Measurements from ENCODE around the gene ITPK1.

- TF ChIP-seq POLR2AphosphoS5 (IDR thresholded peaks at IDR 0.05; ENCODE audit: low read depth, low read length) (no peak), PAX5 (IDR thresholded peaks at IDR 0.05; ENCODE audit: insufficient read depth, low read length, severe bottlenecking) (no peak), POLR2A (IDR thresholded peaks at IDR 0.05; ENCODE audit: low read depth, low read length) (no peak), TAF1 (IDR thresholded peaks at IDR 0.05; ENCODE audit: low read depth, low read length) (no peak), SPI1 (IDR thresholded peaks at IDR 0.05; ENCODE audit: low read depth, low read length) (no peak)
Measured at GRCh38 chr14:93023039-93023438, 92.7 kb downstream of the ITPK1 start.
